HK-2 (cell line): Measurements from ENCODE around the gene SAMD4A.

Source experiments
- DNase-seq: peaks from one replicate; pipeline ENCODE4 v3.0.0-alpha.2; 2018; ENCODE audit not compliant: unreplicated experiment

Gene SAMD4A

GRCh38 chr14:54829486-54830224, 262.7 kb downstream of the SAMD4A start:
- DNase-seq = no peak

DNA sequence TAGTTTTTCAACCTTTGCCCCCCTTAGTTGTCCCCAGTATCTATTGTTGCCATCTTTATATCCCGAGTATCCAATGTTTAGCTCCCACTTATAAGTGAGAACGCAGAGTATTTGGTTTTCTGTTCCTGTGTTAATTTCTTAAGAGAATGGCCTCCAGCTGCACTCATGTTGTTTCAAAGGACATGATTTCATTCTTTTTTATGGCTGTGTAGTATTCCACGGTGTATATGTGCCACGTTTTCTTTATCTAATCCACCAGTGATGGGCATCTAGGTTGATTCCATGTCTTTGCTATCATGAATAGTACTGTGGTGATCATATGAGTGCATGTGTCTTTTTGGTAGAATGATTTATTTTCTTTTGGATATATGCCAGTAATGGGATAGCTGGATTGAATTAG, 263.7 kb downstream of the SAMD4A start:
- no peak for DNase-seq

GRCh38 chr14:54834081-54834480, 267.2 kb downstream of the SAMD4A start:
- no peak for DNase-seq

DNA sequence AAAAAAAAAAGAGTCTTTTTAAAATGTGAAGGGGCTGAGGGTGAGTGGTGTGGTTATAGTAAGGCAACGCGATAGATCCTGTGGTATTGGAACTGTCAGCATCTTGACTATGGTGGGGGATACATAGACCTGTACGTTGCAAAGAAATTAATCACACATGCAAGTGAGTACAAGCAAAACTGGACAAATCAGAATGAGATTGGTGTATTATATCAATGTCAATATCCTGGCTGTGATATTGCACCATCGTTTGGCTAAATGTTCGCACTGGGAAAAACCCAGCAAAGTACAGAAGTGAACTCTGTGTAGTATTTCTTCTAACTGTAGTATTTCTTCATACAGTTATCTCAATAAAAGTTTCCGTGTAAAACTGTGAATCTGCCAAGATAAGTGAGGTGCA, 267.8 kb downstream of the SAMD4A start:
- DNase-seq = no peak

DNA sequence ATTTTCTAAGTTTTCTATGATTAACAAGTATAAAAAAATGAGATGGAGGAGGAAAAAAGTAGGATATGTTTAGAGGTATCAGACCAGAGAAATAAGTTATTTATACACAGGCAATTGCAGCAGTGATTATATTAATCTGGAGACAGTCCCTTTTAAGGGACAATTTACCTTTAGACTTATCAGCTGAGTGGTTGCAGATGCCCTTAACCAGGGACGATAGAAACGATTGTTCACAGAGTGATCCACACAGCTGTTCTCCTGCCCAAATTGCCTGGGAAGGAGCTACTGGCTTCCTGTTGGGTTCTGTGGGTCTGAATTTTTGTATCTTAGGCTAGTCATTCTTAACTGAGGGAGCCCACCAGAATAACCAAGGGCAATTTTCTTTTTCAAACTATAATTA, 269.3 kb downstream of the SAMD4A start:
- DNase-seq = no peak

- DNase-seq = no peak
These were observed 270.7 kb downstream of the SAMD4A start for GRCh38 chr14:54837508-54838149.

- no peak for DNase-seq
These were observed 272.1 kb downstream of the SAMD4A start for GRCh38 chr14:54838931-54839512.

GRCh38 chr14:54839701-54840119, 272.8 kb downstream of the SAMD4A start:
- no peak for DNase-seq

GRCh38 chr14:54840336-54840735, 273.4 kb downstream of the SAMD4A start:
- DNase-seq = no peak

DNA sequence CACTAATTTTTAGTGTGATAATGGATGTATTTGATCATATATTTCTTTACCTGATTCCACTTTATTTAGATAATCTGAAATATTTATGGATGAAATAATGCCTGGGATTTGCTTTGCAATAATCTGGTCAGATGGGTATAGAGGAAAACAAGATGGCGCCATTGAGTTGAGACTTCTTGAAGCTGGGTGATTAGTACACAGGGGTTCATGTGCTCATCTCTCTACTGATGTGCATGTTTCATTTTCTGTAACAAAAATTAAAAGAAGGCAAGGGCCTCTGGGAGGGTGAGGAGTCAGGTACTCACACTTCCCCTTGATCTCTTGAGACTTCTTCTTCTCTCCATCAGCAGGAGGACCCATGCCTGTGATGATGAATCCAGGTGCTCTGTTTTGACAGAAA, 273.9 kb downstream of the SAMD4A start:
- DNase-seq = no peak
